ENCODE data around the gene EPHA6.
"Not testable (repeated sequence)": the region's sequence is repeated elsewhere in the genome, so short reads cannot be mapped to it uniquely, and the experiment has no call there.

The EPHA6 gene

GRCh38 chr3:96915445-96915844 is 101.1 kb downstream of the EPHA6 start:
- no peak for DNase-seq (ENCODE audit: low read depth in 2 of 2)

- no peak for DNase-seq (ENCODE audit: low read depth in 2 of 2)
Observed at GRCh38 chr3:96931119-96931862, 116.9 kb downstream of the EPHA6 start.

DNA sequence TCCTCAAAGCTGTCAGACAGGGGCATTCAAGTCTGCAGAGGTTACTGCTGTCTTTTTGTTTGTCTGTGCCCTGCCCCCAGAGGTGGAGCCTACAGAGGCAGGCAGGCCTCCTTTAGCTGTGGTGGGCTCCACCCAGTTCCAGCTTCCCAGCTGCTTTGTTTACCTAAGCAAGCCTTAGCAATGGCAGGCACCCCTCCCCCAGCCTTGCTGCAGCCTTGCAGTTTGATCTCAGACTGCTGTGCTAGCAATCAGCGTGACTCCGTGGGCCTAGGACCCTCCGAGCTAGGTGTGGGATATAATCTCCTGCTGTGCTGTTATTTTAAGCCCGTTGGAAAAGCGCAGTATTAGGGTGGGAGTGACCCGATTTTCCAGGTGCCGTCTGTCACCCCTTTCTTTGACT is 127.7 kb downstream of the EPHA6 start:
- DNase-seq (ENCODE audit: low read depth in 2 of 2) = not testable (repeated sequence)

GRCh38 chr3:96958856-96959255 is 144.5 kb downstream of the EPHA6 start:
- no peak for DNase-seq (ENCODE audit: low read depth in 2 of 2)

DNA sequence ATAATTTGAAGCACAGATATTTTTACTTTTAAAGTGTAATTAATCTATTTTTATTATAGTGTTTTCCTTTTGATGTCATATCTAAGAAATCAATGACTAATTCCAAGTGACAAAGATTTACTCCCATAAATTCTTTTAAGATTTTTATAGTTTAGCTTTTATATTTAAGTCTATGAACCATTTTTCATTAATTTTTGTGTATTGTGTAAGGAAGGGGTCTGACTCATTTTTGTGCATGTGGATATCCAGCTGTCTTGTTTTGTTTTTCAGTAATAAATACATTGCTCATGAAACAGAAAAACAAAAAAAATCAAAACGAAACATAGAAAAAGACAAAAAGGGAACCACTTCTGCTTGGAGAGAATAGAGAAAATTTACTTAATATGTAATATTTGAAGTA is 145.1 kb downstream of the EPHA6 start:
- no peak for DNase-seq (ENCODE audit: low read depth in 2 of 2)

DNA sequence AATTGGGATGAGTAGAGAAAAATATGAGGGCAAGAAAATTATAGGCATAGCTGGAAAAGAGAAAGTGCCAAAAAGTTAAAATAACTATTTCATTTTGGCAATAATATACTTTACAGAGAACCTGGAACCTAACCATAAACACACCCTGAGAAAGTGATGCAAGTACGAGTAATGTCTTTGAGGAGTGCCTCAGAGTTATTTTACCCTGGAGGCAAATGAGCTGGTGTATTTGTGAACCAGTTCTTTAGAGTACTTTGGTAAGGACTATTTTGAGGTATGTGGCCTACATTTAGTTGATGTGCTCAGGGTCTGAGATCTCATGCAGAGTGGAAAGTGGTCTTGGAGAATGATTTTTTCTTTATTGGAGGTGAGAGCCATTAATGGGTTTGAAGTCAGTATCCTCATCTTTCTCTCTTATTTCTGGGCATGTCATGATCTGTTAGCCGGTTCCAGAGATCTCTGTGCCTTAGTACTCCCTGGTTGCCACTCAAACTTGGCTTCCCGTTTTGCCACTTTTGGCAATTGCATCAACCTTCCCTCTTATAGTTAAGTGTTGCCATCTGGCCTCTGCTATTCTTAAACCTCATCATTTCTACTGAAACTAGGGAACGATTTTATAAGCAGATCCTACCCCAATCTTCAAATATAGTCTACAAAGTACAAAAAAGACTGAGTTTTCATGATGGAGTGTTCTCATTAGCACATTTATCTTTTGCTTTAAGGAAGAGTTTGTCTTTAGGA is 145.7 kb downstream of the EPHA6 start:
- DNase-seq (ENCODE audit: low read depth in 2 of 2) = no peak

GRCh38 chr3:96960661-96961330 is 146.4 kb downstream of the EPHA6 start:
- no peak for DNase-seq (ENCODE audit: low read depth in 2 of 2)

DNA sequence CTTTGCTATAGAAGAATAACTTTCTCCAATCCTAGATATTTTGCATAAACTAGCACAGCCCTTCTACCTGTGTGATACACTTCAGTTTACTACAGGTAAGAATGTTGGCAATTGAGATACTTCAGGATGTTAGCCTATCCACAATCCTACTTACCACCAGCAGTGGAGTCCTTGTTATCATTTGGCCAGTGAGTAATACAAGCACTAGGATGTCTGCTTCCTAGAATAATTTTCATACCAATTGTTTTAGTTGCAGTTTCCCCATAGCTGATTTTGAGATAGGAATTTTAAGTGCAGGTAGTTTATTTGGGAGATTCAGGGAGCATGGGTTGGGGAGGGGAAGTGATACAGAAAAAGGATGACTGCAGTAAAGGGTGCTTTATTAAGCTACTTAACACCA is 147.2 kb downstream of the EPHA6 start:
- DNase-seq (ENCODE audit: low read depth in 2 of 2) = no peak

DNA sequence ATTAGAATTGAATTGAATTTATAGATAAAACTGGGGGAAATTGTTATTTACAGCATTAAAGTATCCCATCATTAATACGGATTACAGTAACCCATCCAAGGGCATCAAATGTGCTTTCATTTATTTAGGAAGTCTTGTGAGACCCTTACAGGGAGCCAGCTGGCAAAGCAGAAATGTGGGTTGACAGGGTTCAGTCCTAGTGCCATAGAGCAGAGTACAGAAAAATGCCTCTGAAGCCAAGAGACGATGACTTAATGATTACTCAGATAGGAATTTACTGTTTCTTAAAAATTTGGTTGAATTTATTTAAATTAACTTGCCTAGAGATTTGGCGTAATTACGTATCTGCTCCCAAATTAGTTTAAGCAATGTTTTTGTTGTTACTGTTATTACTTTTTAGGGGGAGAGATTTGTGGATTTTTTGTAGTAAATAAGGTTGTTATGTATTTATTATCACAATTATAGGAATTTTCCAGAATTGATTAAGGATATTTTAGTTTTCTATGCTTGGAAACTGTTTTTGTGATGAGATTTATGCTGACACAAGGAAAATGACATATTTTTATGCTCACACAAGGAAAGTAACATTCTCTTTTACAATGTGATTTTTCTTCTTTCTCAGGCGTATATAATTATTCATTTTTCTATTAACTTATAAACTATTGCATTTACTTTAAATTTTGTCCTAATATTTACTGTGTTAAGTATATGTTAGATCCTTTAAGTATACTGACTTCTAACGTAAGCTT is 152.0 kb downstream of the EPHA6 start:
- DNase-seq (ENCODE audit: low read depth in 2 of 2) = no peak

DNA sequence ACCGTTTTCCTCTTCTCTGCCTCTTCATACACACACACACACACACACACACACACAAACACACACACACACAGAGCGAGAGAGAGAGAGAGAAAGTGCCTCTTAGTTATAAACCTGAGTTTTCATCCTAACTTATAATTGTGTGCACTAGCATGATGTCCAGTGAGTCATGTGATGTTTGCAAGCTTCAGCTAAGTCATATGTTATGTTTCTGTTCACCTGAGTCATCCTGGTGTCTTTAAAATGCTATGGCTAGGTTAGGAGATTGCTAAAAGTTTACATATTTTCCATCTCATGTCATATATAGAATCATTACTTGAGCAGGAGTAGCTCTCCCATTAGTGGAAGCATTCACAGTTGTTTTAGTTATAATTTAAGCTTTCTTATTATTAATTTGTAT is 155.8 kb downstream of the EPHA6 start:
- DNase-seq (ENCODE audit: low read depth in 2 of 2) = no peak

DNA sequence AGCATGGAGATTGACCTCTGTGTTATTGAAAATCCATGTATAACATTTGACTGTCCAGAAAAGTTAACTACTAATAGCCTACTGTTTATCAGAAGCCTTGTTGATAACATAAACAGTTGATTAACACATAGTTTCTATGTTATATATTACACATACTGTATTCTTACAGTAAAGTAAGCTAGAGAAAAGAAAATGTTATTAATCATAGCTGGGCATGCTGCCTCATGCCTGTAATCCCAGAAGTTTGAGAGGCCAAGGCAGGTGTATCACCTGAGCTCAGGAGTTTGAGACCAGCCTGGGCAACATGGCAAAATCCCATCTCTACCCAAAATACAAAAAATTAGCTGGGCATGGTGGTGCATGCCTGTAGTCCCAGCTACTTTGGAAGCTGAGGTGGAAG is 163.3 kb downstream of the EPHA6 start:
- DNase-seq (ENCODE audit: low read depth in 2 of 2) = no peak

- DNase-seq (ENCODE audit: low read depth in 2 of 2) = not testable (repeated sequence)
Observed at GRCh38 chr3:96983716-96984115, 169.3 kb downstream of the EPHA6 start.

- no peak for DNase-seq (ENCODE audit: low read depth in 2 of 2)
Observed at GRCh38 chr3:96986241-96986640, 171.8 kb downstream of the EPHA6 start.

GRCh38 chr3:96991231-96991630 is 176.8 kb downstream of the EPHA6 start:
- no peak for DNase-seq (ENCODE audit: low read depth in 2 of 2)

DNA sequence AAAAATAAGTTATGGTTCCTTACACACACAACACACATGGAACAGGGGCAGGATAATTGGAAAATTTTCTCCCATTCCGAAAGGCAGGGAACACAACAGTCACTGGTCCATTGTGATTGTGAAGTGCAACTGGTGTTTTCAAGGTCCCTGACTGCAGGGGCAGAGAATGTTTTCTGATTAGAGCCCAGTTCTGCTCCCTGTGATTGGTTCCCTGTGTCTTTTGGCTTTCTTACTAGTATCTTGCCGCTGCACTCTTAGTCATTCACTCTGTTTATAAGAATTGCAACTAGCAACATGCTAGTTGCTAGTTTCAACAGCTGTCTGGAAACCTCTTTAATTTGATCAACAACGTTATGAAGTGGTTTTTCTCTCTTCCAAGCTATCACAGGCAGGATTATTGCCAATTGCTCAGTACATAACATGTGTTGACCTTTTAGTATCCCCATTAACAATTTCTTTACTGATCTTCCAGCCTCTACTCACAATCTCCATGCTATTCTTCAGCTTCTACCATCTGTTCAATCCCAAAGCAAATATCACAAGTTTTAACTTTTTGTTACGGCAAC is 177.5 kb downstream of the EPHA6 start:
- DNase-seq (ENCODE audit: low read depth in 2 of 2) = no peak

GRCh38 chr3:96994988-96995387 is 180.6 kb downstream of the EPHA6 start:
- DNase-seq (ENCODE audit: low read depth in 2 of 2) = no peak

GRCh38 chr3:96996009-96996408 is 181.6 kb downstream of the EPHA6 start:
- no peak for DNase-seq (ENCODE audit: low read depth in 2 of 2)

DNA sequence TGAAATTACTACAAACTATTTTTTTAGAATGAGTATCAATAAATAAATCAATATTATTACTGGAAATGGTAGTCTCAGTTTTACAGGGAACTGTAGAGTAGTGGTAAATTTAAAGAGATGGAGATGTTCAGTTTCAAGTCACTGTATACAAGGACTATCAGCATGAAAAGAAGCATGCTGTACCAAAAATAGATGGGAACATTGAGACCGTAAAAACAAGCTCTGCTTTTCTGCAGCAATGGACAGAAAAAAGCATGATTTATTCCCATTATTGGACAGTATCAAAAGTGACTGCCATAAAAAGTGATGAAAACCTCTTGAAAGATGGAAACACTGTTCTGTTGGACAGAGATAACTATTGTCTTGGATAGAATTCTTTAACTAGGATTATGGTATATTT is 187.2 kb downstream of the EPHA6 start:
- DNase-seq (ENCODE audit: low read depth in 2 of 2) = no peak

DNA sequence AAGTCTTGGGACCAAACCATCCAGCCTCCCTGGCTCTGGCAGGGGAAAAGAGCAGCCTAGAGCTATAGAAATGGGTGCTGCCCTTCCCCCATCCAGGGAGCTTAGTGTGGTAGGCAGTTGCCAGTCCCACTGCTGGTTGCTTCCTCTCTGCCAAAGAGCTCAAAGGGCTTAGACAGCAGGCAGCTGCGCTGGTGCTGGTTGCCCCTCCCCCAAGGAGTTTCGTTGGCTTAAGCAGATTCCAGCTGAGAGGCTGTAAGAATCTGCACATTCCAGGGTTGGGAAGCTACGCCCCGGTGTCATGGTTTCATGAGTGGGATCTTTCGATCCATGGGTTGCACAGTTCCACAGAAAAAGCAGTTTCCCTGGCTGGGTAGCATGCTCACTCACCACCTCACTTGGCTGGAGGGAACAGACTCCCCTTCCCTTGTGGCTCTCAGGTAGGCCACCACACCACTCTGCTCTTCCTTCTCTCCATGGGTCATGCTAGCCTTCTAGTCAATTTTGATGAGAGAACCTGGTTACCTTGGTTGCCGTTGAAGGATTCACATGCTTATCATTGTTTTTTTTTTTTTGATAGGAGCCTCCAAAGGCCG is 195.1 kb downstream of the EPHA6 start:
- no peak for DNase-seq (ENCODE audit: low read depth in 2 of 2)

GRCh38 chr3:97010881-97011657 is 196.7 kb downstream of the EPHA6 start:
- no peak for DNase-seq (ENCODE audit: low read depth in 2 of 2)

DNA sequence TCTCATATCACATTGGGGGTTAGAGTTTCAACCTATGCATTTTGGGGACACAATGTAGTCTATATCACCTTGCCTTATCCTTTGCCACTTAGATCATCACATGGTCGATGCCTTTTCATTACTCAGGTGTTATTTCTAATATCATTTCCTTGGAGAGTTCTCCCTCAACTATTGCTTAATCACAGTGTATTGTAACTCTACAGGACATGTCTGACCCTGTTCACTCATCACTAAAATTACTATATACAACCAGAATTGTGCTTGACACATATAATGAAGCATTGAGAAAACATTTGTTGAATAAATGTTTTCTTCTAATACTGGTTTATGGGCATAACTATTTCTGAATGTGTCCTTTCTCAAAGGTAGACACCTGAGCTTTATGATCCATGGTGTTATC is 207.4 kb downstream of the EPHA6 start:
- no peak for DNase-seq (ENCODE audit: low read depth in 2 of 2)
